GM12878 (cell line): Measurements from ENCODE around the gene IFNE. TPM values are rescaled to one million over a fixed set of nuclear protein-coding genes. Genes with fewer than 3 reads are reported as not detected.

Experiments used
- ATAC-seq: fragments of 200-7000 bp; cut with Tn5 transposase; 3 replicates; pipeline ENCODE4 v1.9.1; 2020; ENCODE audit warnings: mild to moderate bottlenecking, moderate library complexity
- BruUV-seq: library from RNA; stranded (reverse); fragments of 400-500 nt; replicated peaks from 2 replicates; lab custom pipeline; 2021; lab: Mats Ljungman, UMichigan
- CTCF ChIA-PET: fragments of 300-600 bp; sonication (Branson Sonifier 250); formaldehyde crosslinking; extraction: SDS; loops from one replicate; lab custom pipeline; 2021; ENCODE audit warnings: inconsistent platforms; lab: Yijun Ruan, JAX
- POLR2A ChIA-PET: fragments of 350-600 bp; formaldehyde crosslinking; extraction: SDS; loops from one replicate; lab custom pipeline; 2021; ENCODE audit warnings: inconsistent platforms; lab: Charles Lee
- RAD21 ChIA-PET: fragments of 300-600 bp; sonication (Branson Sonifier 250); formaldehyde crosslinking; loops from one replicate; lab custom pipeline; 2023; ENCODE audit warnings: antibody characterized with exemption; ENCODE audit not compliant: unreplicated experiment; lab: Charles Lee
- SMC1A ChIA-PET: fragments of 300-600 bp; sonication (Branson Sonifier 250); formaldehyde crosslinking; loops from one replicate; lab custom pipeline; 2023; ENCODE audit not compliant: unreplicated experiment, uncharacterized antibody; lab: Charles Lee
- DNase-seq: peaks from one replicate; pipeline ENCODE4 v3.0.0-alpha.2; 2011; ENCODE audit warnings: low read depth, low spot score
- FAIRE-seq: peaks from 3 replicates; lab custom pipeline; 2011; peaks lifted over from hg19 to GRCh38; lab: Jason Lieb, UNC
- H2AFZ ChIP-seq: 2 replicates; pipeline ENCODE4 v1.6.0; 2011; ENCODE audit warnings: low read depth, low read length, control low read depth; ENCODE audit not compliant: control insufficient read depth
- H3K27ac ChIP-seq: 2 replicates; pipeline ENCODE4 v1.5.1; 2011; ENCODE audit warnings: control low read depth; ENCODE audit not compliant: control insufficient read depth, insufficient read depth
- H3K27me3 ChIP-seq, 2 experiments: replicated peaks in 1 of 2; 2 replicates each; pipeline versions ENCODE4 v1.6.0 to v1.6.1; 2011; ENCODE audit warnings: low read length in 1 of 2; ENCODE audit not compliant: control insufficient read depth in 2 of 2, insufficient read depth in 2 of 2
- H3K36me3 ChIP-seq, 2 experiments: 2 replicates each; pipeline ENCODE4 v1.5.1; 2011; ENCODE audit warnings: low read length in 1 of 2; ENCODE audit not compliant: control insufficient read depth in 2 of 2, insufficient read depth in 2 of 2
- H3K4me1 ChIP-seq: 2 replicates; pipeline ENCODE4 v1.6.1; 2011; ENCODE audit warnings: mild to moderate bottlenecking, low read length, moderate library complexity, mixed read lengths; ENCODE audit not compliant: control insufficient read depth, insufficient read depth
- H3K4me2 ChIP-seq: 2 replicates; pipeline ENCODE4 v1.6.0; 2011; ENCODE audit warnings: control low read depth; ENCODE audit not compliant: control insufficient read depth, insufficient read depth
- H3K4me3 ChIP-seq: fragments of 200-600 bp; sonication (generic); 2 replicates; pipeline ENCODE4 v1.5.1; 2016
- H3K79me2 ChIP-seq: 2 replicates; pipeline ENCODE4 v1.6.0; 2011; ENCODE audit warnings: low read length; ENCODE audit not compliant: control insufficient read depth, insufficient read depth
- H3K9ac ChIP-seq: 2 replicates; pipeline ENCODE4 v1.8.0; 2011; ENCODE audit warnings: low read length, control low read depth, mixed read lengths; ENCODE audit not compliant: control insufficient read depth, insufficient read depth
- H3K9me3 ChIP-seq: replicated peaks from 3 replicates; pipeline ENCODE4 v1.5.1; 2011; ENCODE audit warnings: mild to moderate bottlenecking, low read length; ENCODE audit not compliant: control insufficient read depth, insufficient read depth
- H4K20me1 ChIP-seq: 2 replicates; pipeline ENCODE4 v1.6.0; 2011; ENCODE audit not compliant: control insufficient read depth, insufficient read depth
- E4F1 ChIP-seq: fragments of 450-650 bp; IDR thresholded peaks from 2 replicates; pipeline ENCODE4 v1.6.1; 2018; ENCODE audit warnings: borderline replicate concordance, mild to moderate bottlenecking; ENCODE audit not compliant: partially characterized antibody
- ETV6 ChIP-seq, 2 experiments: fragments of 450-650 bp in 1 of 2; IDR thresholded peaks in 1 of 2; conservative IDR thresholded peaks in 1 of 2; 2 replicates each; pipeline ENCODE4 v1.6.1; 2014; ENCODE audit warnings: antibody characterized with exemption in 1 of 2, borderline replicate concordance in 1 of 2, low read depth in 1 of 2, mild to moderate bottlenecking in 1 of 2, moderate library complexity in 1 of 2
- EZH2 ChIP-seq: IDR thresholded peaks from 2 replicates; pipeline ENCODE4 v1.6.1; 2012; ENCODE audit warnings: low read depth, mild to moderate bottlenecking, control low read depth, inconsistent platforms, low read length, borderline replicate concordance; ENCODE audit not compliant: control insufficient read depth
- HDAC2 ChIP-seq: fragments of 200-600 bp; sonication (generic); IDR thresholded peaks from 2 replicates; pipeline ENCODE4 v1.6.1; 2017
- JUND ChIP-seq: IDR thresholded peaks from 2 replicates; pipeline ENCODE4 v1.6.1; 2012; ENCODE audit warnings: low read depth, mild to moderate bottlenecking, low read length, improper control_type of control experiment, moderate library complexity
- MLLT1 ChIP-seq: fragments of 450-650 bp; IDR thresholded peaks from 2 replicates; pipeline ENCODE4 v1.6.1; 2016; ENCODE audit warnings: mild to moderate bottlenecking
- MTA3 ChIP-seq: IDR thresholded peaks from 2 replicates; pipeline ENCODE4 v1.6.1; 2012; ENCODE audit warnings: low read length, inconsistent platforms, borderline replicate concordance
- SP1 ChIP-seq: IDR thresholded peaks from one replicate; pipeline ENCODE4 v1.6.1; 2011; ENCODE audit warnings: low read depth, low read length
- SREBF1 ChIP-seq: IDR thresholded peaks from 2 replicates; pipeline ENCODE4 v1.6.1; 2012; ENCODE audit warnings: mild to moderate bottlenecking, low read length
- ZBTB40 ChIP-seq: fragments of 450-650 bp; IDR thresholded peaks from 2 replicates; pipeline ENCODE4 v1.6.1; 2016; ENCODE audit warnings: mild to moderate bottlenecking, moderate library complexity, borderline replicate concordance
- ZNF622 ChIP-seq: fragments of 450-650 bp; IDR thresholded peaks from 2 replicates; pipeline ENCODE4 v1.6.1; 2017; ENCODE audit warnings: mild to moderate bottlenecking, inconsistent platforms
- WGBS: methylation state at CpG from one replicate; pipeline ENCODE4 v1.1.6; 2016; ENCODE audit warnings: low lambda C conversion rate; ENCODE audit not compliant: insufficient replicate concordance, insufficient coverage; ENCODE audit errors: missing lambda C conversion rate; 5-methylcytosine and 5-hydroxymethylcytosine counted together
- in situ Hi-C: fragments of 300-500 bp; cut with MboI; formaldehyde crosslinking; loops from 9 replicates; pipeline ENCODE4 v1.14.3; 2018; ENCODE audit warnings: mixed read lengths
- intact Hi-C: fragments of 100-400 bp; cut with micrococcal nuclease; formaldehyde crosslinking; loops from one replicate; pipeline ENCODE4 v1.14.2; 2022; ENCODE audit not compliant: unreplicated experiment
- polyA plus RNA-seq, 11 experiments: library from polyadenylated mRNA; depleted of rRNA in 4 of 11; unstranded in 6 of 11; stranded (reverse) in 5 of 11; fragments of >200 nt; fragmentation: Nextera tagmentation in 4 of 11; fragmentation: Illumina TruSeq in 1 of 11; extraction: Ambion mirVana in 4 of 11; extraction: Trizol in 1 of 11; gene quantifications; 1 replicate in 1 of 11; 2 replicates in 10 of 11; pipeline versions ENCODE4 v1.2.1 to v1.2.3, GENCODE V29; 2011 to 2016; ENCODE audit warnings: inconsistent platforms in 2 of 11, missing spikeins in 2 of 11, low read depth in 1 of 11
- total RNA-seq, 4 experiments: library from RNA; depleted of rRNA in 3 of 4; stranded (reverse); fragments of >200 nt in 3 of 4; fragmentation: Illumina TruSeq in 1 of 4; extraction: Trizol in 1 of 4; gene quantifications; 2 replicates each; pipeline versions ENCODE4 v1.2.1 to v1.2.3, GENCODE V29; 2013 to 2021

IFNE gene
- total and polyA plus RNA-seq, 10 of the 15 experiments (the other 5 are each of a cell fraction or from before 2014, with no cell fraction given), result not detected

- Histone ChIP-seq H3K9ac (no peak overlapping the region), H3K9me3 (no peaks in the 10 kb centered on the region), H3K27me3 (peaks cover 0 to 2% of the 10 kb centered on the region in 2 experiments; a peak in 2 of 4 replicates), H3K79me2 (no peaks in the 10 kb centered on the region), H3K4me1 (no peaks in the 10 kb centered on the region), H4K20me1 (no peaks in the 10 kb centered on the region), H3K36me3 (no peaks in the 10 kb centered on the region), H3K27ac (no peak overlapping the region), H3K4me3 (no peak overlapping the region), H3K4me2 (no peak overlapping the region), H2AFZ (no peak overlapping the region)
- no peak for TF ChIP-seq SREBF1
- no peak for TF ChIP-seq ZNF622
- TF ChIP-seq ETV6 (conservative IDR thresholded peaks at IDR 0.05 in 1 of 2, IDR thresholded peaks at IDR 0.05 in 1 of 2; ENCODE audit: borderline replicate concordance in 1 of 2, low read depth in 1 of 2), result no peak
- TF ChIP-seq ZBTB40, result no peak
- TF ChIP-seq E4F1, result no peak
- TF ChIP-seq EZH2, result no peak
- no peak for TF ChIP-seq HDAC2
- no peak for TF ChIP-seq JUND
- no peak for TF ChIP-seq MTA3
- no peak for TF ChIP-seq SP1
- TF ChIP-seq MLLT1, result no peak
- intact Hi-C loops (no loop called here), in situ Hi-C loops (no loop called here)
- ChIA-PET CTCF (no interaction called here), POLR2A (no interaction called here), SMC1A (no interaction called here), RAD21 (no interaction called here)
- FAIRE-seq (no peak), DNase-seq (no peak), ATAC-seq (no peak)
- no TSS peak for BruUV-seq
- WGBS, result 0% methylated on average over 2 of the region's 2 CpGs
Observed at GRCh38 chr9:21504113-21504512, 22.0 kb upstream of the IFNE start.
